Stimulated activated memory B cell treated with anti-CD40 and anti-IgM and Interleukin-4, amounts not matched to agents 10 μg/mL and 1 μg/mL and 100 μg/mL, for 72 hours (primary cell): ENCODE data around the gene UBE3D.
"Not testable (repeated sequence)": the region's sequence is repeated elsewhere in the genome, so short reads cannot be mapped to it uniquely, and the experiment has no call there.

Experiments
- ATAC-seq: fragments of 150-1000 bp; cut with Tn5 transposase; 2 replicates; pipeline ENCODE4 v1.10.0; 2021
- H3K27ac Mint-ChIP-seq: one replicate; pipeline ENCODE4 v1.8.0; 2022; ENCODE audit warnings: mild to moderate bottlenecking, mixed read lengths
- H3K27me3 Mint-ChIP-seq: one replicate; pipeline ENCODE4 v1.8.0; 2022; ENCODE audit warnings: mixed read lengths
- H3K36me3 Mint-ChIP-seq: one replicate; pipeline ENCODE4 v1.8.0; 2022; ENCODE audit warnings: mixed read lengths
- H3K4me1 Mint-ChIP-seq: one replicate; pipeline ENCODE4 v1.8.0; 2022; ENCODE audit warnings: mixed read lengths
- H3K4me3 Mint-ChIP-seq: one replicate; pipeline ENCODE4 v1.8.0; 2022; ENCODE audit warnings: mild to moderate bottlenecking, moderate library complexity, mixed read lengths
- H3K9me3 Mint-ChIP-seq: one replicate; pipeline ENCODE4 v1.8.0; 2022; ENCODE audit warnings: mixed read lengths

Gene UBE3D

DNA sequence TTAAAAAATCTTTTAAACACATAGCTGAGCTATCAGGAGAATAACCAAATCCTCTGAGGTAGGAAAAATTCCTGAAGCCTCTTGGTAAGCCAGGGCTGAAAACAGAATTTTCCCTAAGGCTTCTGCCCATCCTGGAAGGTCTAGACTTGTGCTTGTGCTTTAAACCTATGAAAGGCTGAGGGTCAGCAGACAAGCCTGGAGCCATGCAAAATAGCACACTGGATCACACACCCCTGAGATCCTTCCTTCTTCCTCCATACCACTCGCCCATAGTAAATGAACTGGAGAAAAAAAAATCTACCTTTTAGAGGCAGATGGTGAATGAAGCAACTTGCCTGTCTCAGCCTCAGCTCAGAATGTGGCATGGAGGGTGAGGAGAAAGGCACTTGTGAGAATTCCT is 144.4 kb downstream of the UBE3D start:
- H3K4me1 Mint-ChIP-seq, result no peaks in the 10 kb centered on the region
- H3K27me3 Mint-ChIP-seq, result no peaks in the 10 kb centered on the region
- H3K36me3 Mint-ChIP-seq, result peaks cover 52% of the 10 kb centered on the region
- no peak for ATAC-seq
- no peak overlapping the region for H3K27ac Mint-ChIP-seq
- H3K4me3 Mint-ChIP-seq, result no peak overlapping the region
- peaks cover 4% of the 10 kb centered on the region for H3K9me3 Mint-ChIP-seq

DNA sequence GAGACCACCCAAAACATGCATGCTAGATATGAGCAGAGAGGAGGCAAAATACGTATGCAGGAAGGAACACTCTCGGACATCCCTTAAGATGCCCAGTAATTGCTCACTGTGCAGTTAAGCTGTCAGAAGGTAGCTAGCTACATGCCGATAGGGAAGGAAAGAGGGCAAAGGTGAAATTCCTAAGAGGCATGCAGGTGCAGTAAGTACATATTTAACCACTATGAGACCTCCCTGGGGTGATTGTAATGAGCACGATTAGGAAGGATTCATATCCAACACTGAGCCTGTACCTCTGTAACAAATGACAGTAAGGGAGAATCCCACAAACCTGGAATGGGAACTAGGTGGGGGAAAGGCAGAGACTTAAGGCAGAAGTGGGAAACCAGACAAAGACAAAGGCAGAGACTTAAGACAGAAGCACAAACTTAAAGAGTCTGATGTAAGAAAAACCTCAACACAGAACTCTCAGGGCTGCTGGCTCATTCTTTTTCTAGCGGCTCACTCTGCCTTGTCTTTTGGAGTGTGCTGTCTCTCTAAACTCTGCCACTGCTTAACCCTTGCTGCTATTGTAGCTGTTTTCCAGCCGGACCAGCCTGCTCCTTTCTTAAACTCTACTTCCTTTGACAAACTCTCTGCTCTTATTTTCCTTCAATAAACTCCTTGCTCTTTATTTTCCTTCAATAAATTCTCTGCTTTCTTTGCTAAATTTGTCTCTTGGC is 148.1 kb downstream of the UBE3D start:
- Mint-ChIP-seq H3K36me3 (peaks cover 65% of the 10 kb centered on the region), H3K27ac (no peak overlapping the region), H3K9me3 (peaks cover 4% of the 10 kb centered on the region), H3K27me3 (no peaks in the 10 kb centered on the region), H3K4me1 (no peaks in the 10 kb centered on the region), H3K4me3 (no peak overlapping the region)
- no peak for ATAC-seq

DNA sequence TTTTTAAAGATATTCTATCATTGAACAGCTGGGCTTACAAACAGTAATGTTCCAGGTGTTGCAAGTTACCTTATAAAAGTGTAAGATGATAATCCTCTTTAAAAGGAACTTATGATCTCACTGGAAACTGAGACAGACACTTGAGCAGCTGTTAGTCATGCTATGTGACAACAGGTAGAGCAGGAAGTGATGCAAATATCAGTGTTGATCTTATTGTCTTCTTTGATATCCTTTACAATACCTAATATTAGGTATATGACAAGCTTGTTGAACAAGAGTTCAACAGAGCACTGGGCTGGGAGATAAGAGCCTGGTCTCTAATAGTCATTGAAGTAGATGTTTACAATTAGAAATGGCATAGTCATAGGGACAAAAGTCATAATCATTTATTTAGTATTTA is 150.0 kb downstream of the UBE3D start:
- ATAC-seq, result no peak
- Mint-ChIP-seq H3K27ac (no peak overlapping the region), H3K4me1 (no peaks in the 10 kb centered on the region), H3K27me3 (no peaks in the 10 kb centered on the region), H3K4me3 (no peak overlapping the region), H3K9me3 (peaks cover 4% of the 10 kb centered on the region), H3K36me3 (peaks cover 51% of the 10 kb centered on the region)

DNA sequence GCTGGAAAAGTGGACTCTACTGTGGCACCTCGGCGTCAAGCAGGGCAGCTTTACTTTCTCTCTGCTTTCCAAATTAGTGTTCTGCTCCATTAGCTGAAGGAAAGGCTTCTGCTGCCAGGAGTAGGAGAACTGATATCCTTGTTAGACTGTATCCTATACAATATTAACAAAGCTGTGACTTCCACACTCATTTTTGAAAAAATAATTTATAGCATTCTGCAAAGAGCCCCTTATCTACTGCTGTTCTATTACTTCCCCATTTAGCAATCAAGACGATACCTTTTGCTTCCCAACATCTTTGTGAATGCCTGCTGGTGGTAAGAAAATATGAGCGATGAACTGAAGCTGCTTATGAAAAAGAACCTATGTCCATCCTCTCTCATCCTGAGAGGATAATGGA is 151.1 kb downstream of the UBE3D start:
- no peak overlapping the region for H3K4me3 Mint-ChIP-seq
- H3K27ac Mint-ChIP-seq, result no peak overlapping the region
- H3K4me1 Mint-ChIP-seq, result no peaks in the 10 kb centered on the region
- no peaks in the 10 kb centered on the region for H3K27me3 Mint-ChIP-seq
- no peak for ATAC-seq
- peaks cover 45% of the 10 kb centered on the region for H3K36me3 Mint-ChIP-seq
- peaks cover 4% of the 10 kb centered on the region for H3K9me3 Mint-ChIP-seq

DNA sequence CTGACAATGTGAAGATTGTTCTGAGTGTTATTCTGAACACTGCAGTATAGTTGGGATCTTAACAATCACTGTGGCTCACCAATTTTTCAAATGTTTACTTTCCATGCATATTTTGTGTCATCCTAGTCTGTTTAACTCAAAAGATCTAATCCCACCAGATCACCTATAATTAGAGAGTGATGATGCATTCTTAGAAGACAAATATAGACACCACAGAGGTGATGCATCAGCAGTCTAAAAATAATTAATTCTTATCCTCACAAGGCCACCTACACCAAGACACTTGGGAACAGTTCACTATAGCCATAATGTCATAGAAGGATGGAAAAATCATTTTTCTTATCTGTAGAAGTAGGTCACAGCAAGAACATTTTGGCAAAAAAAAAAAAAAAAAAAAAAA is 154.8 kb downstream of the UBE3D start:
- Mint-ChIP-seq H3K4me3 (no peak overlapping the region), H3K4me1 (no peaks in the 10 kb centered on the region), H3K36me3 (peaks cover 28% of the 10 kb centered on the region), H3K27me3 (no peaks in the 10 kb centered on the region), H3K9me3 (no peaks in the 10 kb centered on the region), H3K27ac (no peak overlapping the region)
- no peak for ATAC-seq

DNA sequence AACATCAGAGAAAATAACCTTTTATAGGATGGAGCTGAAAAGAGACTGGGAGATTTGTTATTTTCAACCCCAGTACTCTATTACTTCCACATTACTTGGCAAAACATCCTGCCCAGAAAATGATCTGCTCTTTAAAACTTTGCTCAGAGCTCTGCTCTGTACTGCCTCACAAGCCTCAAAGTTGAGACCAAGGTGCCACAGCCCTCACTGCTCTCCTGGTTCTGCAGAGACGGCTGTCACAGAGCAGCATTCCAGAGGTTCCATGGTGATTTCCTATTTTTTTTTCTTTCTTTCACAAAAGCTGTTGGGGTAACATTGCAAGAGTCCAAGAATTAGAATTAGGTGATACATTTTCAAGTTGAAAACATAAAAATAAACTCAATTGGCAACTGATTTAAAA is 155.2 kb downstream of the UBE3D start:
- ATAC-seq, result no peak
- H3K36me3 Mint-ChIP-seq, result peaks cover 28% of the 10 kb centered on the region
- H3K4me3 Mint-ChIP-seq, result no peak overlapping the region
- H3K27ac Mint-ChIP-seq, result no peak overlapping the region
- no peaks in the 10 kb centered on the region for H3K9me3 Mint-ChIP-seq
- no peaks in the 10 kb centered on the region for H3K4me1 Mint-ChIP-seq
- no peaks in the 10 kb centered on the region for H3K27me3 Mint-ChIP-seq

DNA sequence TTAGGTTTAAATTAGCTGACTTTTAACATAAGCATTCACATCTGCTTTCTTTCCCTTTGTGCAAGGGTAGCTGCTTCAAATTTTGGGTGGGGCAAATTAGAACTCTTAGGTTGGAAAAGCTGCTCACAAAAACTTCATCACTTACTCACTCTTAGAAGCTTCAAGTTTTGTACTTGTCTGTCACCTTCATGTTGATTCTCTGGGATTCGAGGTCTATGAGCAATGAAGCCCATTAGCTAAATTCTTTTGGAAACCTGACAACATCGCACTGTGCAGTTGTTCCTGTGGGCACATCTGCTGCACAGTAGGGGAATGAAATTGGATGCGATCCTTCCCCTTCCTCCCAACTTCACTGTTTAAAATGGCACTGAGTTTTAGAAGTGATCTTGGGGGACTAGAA is 156.1 kb downstream of the UBE3D start:
- H3K36me3 Mint-ChIP-seq, result peaks cover 22% of the 10 kb centered on the region
- no peaks in the 10 kb centered on the region for H3K4me1 Mint-ChIP-seq
- ATAC-seq, result no peak
- no peak overlapping the region for H3K4me3 Mint-ChIP-seq
- no peaks in the 10 kb centered on the region for H3K9me3 Mint-ChIP-seq
- no peak overlapping the region for H3K27ac Mint-ChIP-seq
- H3K27me3 Mint-ChIP-seq, result no peaks in the 10 kb centered on the region

DNA sequence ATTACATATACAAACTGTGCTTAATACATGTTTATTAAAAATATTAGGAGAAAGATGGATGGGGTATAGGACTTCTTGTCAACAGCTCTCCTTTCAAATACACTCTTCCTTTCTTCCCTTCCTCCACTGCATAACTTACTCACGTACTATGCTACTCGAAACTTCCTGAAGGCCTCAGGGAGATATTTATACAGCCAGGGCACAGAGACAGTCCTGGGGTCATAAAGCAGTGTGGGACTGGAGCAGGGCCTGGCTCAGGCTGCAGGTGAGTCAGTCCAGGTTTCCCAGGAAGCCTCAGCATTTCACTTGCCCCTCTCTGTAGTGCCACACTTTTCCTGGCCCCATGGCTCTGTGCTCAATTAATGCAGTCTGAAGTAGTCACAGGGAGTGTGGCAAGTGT is 157.0 kb downstream of the UBE3D start:
- Mint-ChIP-seq H3K4me1 (no peaks in the 10 kb centered on the region), H3K36me3 (peaks cover 13% of the 10 kb centered on the region), H3K27ac (no peak overlapping the region), H3K4me3 (no peak overlapping the region), H3K9me3 (no peaks in the 10 kb centered on the region), H3K27me3 (no peaks in the 10 kb centered on the region)
- no peak for ATAC-seq

DNA sequence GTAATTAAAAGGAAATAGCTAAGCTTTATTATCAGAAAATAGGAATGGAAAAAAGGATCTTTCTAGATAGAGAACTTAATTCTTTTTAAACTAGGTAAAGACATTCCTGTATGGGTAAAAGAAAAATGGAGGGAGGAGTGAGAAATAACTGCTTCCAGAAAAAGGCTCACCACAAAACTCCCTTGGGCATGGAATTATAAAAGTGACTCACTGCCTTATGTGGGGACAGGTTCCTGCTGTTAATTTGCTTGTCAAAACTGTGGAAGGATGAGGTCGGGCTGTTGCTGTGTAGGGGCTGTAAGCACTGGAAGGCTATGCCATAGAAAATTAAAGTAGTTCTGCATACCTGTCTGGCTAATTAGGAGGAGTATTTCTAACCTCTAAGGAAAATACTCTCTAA is 158.7 kb downstream of the UBE3D start:
- no peak for ATAC-seq
- no peak overlapping the region for H3K27ac Mint-ChIP-seq
- no peaks in the 10 kb centered on the region for H3K27me3 Mint-ChIP-seq
- H3K4me1 Mint-ChIP-seq, result no peaks in the 10 kb centered on the region
- H3K36me3 Mint-ChIP-seq, result peaks cover 13% of the 10 kb centered on the region
- no peaks in the 10 kb centered on the region for H3K9me3 Mint-ChIP-seq
- H3K4me3 Mint-ChIP-seq, result no peak overlapping the region

DNA sequence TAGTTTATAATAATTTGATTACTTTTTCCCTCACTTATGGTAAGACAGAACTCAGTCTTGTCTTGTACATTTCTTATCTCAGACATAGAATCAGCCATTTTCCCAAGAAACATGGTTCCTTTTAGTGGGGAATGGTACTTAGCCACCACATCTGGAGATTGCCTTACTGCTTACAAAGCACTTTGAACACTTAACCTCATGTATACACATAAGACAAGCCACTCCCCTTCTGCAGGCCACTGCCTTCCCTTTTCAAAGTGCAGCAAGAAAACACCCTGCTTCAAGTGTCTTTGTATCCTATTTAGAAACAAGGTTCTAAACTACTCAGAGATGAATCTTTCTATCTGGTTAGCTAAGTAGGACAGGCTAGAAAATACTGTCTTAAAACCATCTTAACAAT is 159.2 kb downstream of the UBE3D start:
- Mint-ChIP-seq H3K4me1 (no peaks in the 10 kb centered on the region), H3K4me3 (no peak overlapping the region), H3K9me3 (no peaks in the 10 kb centered on the region), H3K27me3 (no peaks in the 10 kb centered on the region), H3K27ac (no peak overlapping the region), H3K36me3 (peaks cover 13% of the 10 kb centered on the region)
- ATAC-seq, result no peak

DNA sequence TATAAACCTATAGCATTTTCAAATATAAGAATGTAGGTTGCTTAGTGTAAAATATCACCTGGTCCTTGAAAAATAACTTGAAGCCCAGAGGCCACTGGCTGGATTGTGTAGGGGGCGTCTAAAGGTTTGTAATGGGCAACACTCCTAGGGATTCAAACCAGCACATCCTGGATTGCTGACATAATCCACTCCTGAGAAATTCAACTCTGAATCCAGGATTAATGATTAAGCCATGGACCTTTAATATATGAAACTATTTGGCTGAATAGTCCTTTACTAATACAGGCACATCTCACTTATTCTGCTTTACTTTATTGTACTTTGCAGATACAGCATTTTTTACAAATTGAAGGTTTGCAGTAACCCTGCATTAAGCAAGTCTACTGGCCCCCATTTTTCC is 160.8 kb downstream of the UBE3D start:
- no peaks in the 10 kb centered on the region for H3K27me3 Mint-ChIP-seq
- H3K27ac Mint-ChIP-seq, result no peak overlapping the region
- no peaks in the 10 kb centered on the region for H3K4me1 Mint-ChIP-seq
- H3K4me3 Mint-ChIP-seq, result no peak overlapping the region
- no peak for ATAC-seq
- peaks cover 13% of the 10 kb centered on the region for H3K36me3 Mint-ChIP-seq
- no peaks in the 10 kb centered on the region for H3K9me3 Mint-ChIP-seq

DNA sequence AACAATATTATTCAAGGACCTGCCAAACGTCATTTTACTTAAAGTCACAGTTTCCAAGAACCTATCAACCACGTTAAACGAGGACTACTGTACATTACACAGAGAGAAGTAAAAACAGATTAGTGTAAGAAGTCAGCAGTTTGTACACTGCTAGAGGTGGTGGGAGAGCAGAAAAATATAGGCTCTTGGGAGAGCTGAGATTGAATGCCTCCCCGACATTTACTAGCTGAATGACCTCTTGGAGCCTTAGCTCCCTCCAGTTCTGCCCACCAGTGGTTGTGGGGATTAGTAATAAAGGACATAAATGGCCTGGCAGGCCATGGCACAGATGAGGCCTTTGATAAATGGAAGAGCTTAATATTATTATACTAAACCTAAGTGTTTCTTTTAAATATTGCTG is 161.4 kb downstream of the UBE3D start:
- no peaks in the 10 kb centered on the region for H3K27me3 Mint-ChIP-seq

DNA sequence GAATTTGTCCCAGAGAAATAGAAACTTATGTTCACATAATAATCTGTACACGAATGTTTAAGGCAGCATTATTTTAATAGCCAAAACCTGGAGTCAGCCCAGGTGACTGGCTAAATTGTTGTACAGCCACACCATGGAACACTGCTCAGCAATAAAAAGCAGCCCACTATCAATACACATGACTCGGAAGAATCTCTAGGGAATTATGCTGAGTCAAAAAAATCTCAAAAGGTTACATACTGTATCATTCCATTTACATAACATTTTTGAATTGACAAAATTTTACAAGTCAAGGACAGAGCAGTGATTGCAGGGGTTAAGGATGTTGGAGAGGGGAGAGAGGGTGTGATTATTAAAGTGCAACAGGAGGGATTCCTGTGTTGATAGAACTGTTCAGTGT is 163.4 kb downstream of the UBE3D start:
- H3K36me3 Mint-ChIP-seq, result peaks cover 21% of the 10 kb centered on the region
- ATAC-seq, result no peak
- no peaks in the 10 kb centered on the region for H3K4me1 Mint-ChIP-seq
- H3K27me3 Mint-ChIP-seq, result no peaks in the 10 kb centered on the region
- H3K4me3 Mint-ChIP-seq, result no peak overlapping the region
- H3K9me3 Mint-ChIP-seq, result peaks cover 5% of the 10 kb centered on the region
- no peak overlapping the region for H3K27ac Mint-ChIP-seq

More for the DNA sequence above, 161.4 kb downstream of the UBE3D start:
- H3K27ac Mint-ChIP-seq, result no peak overlapping the region
- peaks cover 14% of the 10 kb centered on the region for H3K36me3 Mint-ChIP-seq
- no peaks in the 10 kb centered on the region for H3K9me3 Mint-ChIP-seq
- no peaks in the 10 kb centered on the region for H3K4me1 Mint-ChIP-seq
- no peak for ATAC-seq
- no peak overlapping the region for H3K4me3 Mint-ChIP-seq

DNA sequence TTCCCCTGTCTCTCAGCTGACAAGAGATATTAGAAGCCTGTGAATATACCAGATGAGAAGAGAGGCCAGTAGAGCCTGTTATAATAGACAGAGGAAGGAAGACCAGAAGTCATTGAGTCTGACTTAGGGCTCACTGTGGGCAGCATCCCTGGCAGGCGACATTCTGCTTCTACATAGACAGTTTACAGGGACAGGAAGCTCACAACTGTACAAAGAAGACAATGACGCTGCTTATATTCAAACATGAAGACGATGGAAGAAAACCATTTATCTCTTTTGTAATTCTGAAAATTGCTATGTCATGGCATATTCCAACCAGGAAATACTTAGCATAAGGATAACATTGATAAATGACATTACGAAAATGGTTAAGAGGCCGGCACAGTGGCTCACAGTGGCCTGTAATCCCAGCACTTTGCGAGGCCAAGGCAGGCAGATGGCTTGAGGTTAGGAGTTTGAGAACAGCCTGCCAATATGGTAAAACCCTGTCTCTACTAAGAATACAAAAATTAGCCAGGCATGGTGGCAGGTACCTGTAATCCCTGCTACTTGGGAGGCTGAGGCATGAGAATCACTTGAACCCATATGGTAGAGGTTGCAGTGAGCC is 170.9 kb downstream of the UBE3D start:
- Mint-ChIP-seq H3K9me3 (peaks cover 5% of the 10 kb centered on the region), H3K27me3 (no peaks in the 10 kb centered on the region), H3K4me3 (no peak overlapping the region), H3K36me3 (peaks cover 62% of the 10 kb centered on the region), H3K27ac (no peak overlapping the region), H3K4me1 (no peaks in the 10 kb centered on the region)
- no peak for ATAC-seq

DNA sequence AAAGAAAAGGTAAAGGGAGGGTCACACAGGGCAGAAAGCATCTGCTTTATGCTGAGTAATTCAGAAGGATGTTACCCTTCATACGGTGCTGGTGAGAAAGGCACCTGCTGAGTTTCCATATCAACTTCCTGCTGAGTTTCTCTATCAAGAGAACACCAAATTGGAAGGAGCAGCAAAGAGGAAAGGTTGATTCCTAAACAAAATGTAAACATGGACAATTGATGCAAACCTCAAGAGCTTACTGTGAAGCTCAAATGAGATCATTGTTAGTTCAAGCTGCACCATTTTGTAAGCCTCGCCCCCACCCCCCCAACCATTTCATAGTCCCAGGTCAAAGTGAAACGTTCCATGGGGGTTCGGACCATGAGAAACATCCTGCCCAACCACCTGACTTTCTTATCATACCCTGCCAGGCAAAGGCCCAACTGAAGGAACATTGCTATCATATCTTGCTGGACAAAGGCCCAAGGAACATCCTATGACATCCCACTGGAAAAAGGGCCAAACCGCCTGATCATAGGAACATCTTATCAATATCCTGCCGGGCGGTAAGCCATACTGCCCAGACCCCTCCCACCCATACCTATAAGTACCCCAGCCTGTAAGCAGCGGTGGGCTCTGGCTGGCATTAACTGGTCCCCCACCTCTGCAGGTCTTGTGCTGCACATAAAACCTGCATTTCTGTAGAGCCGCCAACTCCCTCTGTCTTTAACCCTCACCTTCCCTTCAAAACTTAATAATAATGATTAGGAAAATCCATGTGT is 171.6 kb downstream of the UBE3D start:
- no peak for ATAC-seq
- no peak overlapping the region for H3K4me3 Mint-ChIP-seq
- H3K36me3 Mint-ChIP-seq, result peaks cover 59% of the 10 kb centered on the region
- no peaks in the 10 kb centered on the region for H3K27me3 Mint-ChIP-seq
- no peaks in the 10 kb centered on the region for H3K4me1 Mint-ChIP-seq
- no peak overlapping the region for H3K27ac Mint-ChIP-seq
- peaks cover 5% of the 10 kb centered on the region for H3K9me3 Mint-ChIP-seq

DNA sequence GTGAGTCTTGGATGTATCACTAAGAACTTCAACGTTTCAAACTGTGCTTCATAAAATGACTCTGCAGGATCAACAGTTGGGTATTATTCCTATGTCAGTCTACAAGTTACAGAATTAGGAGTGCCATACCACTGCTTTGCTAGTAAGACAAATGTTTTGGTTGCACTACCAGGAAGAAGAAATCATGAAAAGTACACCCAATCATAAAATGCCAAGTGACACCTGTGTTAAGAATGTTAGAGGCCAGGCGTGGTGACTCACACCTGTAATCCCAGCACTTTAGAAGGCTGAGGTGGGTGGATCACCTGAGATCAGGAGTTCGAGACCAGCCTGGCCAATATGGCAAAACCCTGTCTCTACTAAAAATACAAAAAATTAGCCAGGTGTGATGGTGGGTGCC is 174.1 kb downstream of the UBE3D start:
- not testable (repeated sequence) for H3K9me3 Mint-ChIP-seq, H3K27me3 Mint-ChIP-seq, ATAC-seq, H3K4me3 Mint-ChIP-seq, H3K4me1 Mint-ChIP-seq, H3K27ac Mint-ChIP-seq
- H3K36me3 Mint-ChIP-seq, result peaks cover 46% of the 10 kb centered on the region
